Stomach (tissue), 4 donors: ENCODE data around the gene C22orf15.

Experiments used
- CTCF ChIP-seq, 7 experiments: fragments of 450-650 bp in 4 of 7; fragments of 200-600 bp in 3 of 7; sonication (generic) in 3 of 7; IDR thresholded peaks; one replicate each; pipeline ENCODE4 v1.5.1; 2016 to 2019; ENCODE audit warnings: antibody characterized with exemption in 7 of 7, control low read depth in 2 of 7, mild to moderate bottlenecking in 1 of 7
- EP300 ChIP-seq: sonication (generic); formaldehyde crosslinking; IDR thresholded peaks from one replicate; pipeline ENCODE4 v1.6.1; 2017; ENCODE audit warnings: antibody characterized with exemption
- POLR2A ChIP-seq, 4 donors: fragments of 450-650 bp; IDR thresholded peaks; one replicate each; pipeline ENCODE4 v1.6.1; 2016; ENCODE audit warnings: antibody characterized with exemption in 4 of 4, control low read depth in 2 of 4, mild to moderate bottlenecking in 1 of 4, moderate library complexity in 1 of 4
- POLR2AphosphoS5 ChIP-seq, 3 donors: sonication (generic); formaldehyde crosslinking; IDR thresholded peaks; one replicate each; pipeline ENCODE4 v1.6.1; 2016; ENCODE audit warnings: antibody characterized with exemption in 3 of 3

DNA sequence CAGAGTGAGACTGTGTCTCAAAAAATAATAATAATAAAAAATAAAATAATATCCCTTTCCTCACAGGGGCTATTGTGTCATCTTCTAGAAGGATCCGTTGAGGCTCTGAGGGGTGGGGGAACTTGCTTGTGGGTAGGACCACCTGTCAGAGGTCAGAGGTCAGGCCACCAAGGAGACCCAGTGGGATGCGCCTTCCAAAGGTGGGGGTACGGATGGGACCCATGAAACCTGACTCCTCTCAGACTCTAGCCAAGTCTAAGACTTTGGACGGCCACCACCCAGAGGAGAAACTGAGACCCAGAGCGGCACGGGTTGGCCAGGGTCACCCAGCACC is 9.5 kb downstream of the C22orf15 start:
- TF ChIP-seq CTCF (IDR thresholded peaks at IDR 0.05) (no peak), EP300 (no peak), POLR2A (IDR thresholded peaks at IDR 0.05) (no peak), POLR2AphosphoS5 (IDR thresholded peaks at IDR 0.05) (no peak)
